DMS 273 treated with DMSO at 0.1 percent for 48 hours (cell line): ENCODE measurements around the gene HTR7.
"Not testable (repeated sequence)": the region's sequence is repeated elsewhere in the genome, so short reads cannot be mapped to it uniquely, and the experiment has no call there.

Experiments
- DNase-seq: peaks from one replicate; lab custom pipeline; 2025; lab: John Stamatoyannopoulos, UW

The HTR7 gene

GRCh38 chr10:90858461-90858968, 676 bp upstream of the HTR7 start:
- DNase-seq = no peak

GRCh38 chr10:90856964-90857634, 740 bp downstream of the HTR7 start:
- DNase-seq = no peak

GRCh38 chr10:90856261-90856660, 1.6 kb downstream of the HTR7 start:
- DNase-seq = no peak

GRCh38 chr10:90855126-90855525, 2.7 kb downstream of the HTR7 start:
- no peak for DNase-seq

- DNase-seq = no peak
Observed at GRCh38 chr10:90849956-90850749, 7.7 kb downstream of the HTR7 start.

GRCh38 chr10:90847436-90847835, 10.4 kb downstream of the HTR7 start:
- no peak for DNase-seq

- DNase-seq = no peak
Observed at GRCh38 chr10:90846746-90847145, 11.1 kb downstream of the HTR7 start.

- DNase-seq = no peak
Observed at GRCh38 chr10:90845726-90846125, 12.1 kb downstream of the HTR7 start.

- DNase-seq = no peak
Observed at GRCh38 chr10:90842725-90843124, 15.1 kb downstream of the HTR7 start.

- DNase-seq = no peak
Observed at GRCh38 chr10:90837486-90837885, 20.4 kb downstream of the HTR7 start.

- DNase-seq = no peak
Observed at GRCh38 chr10:90834326-90834725, 23.5 kb downstream of the HTR7 start.

- DNase-seq = no peak
Observed at GRCh38 chr10:90832111-90832510, 25.7 kb downstream of the HTR7 start.

GRCh38 chr10:90822508-90822907, 35.3 kb downstream of the HTR7 start:
- DNase-seq = no peak

GRCh38 chr10:90821864-90822263, 36.0 kb downstream of the HTR7 start:
- DNase-seq = not testable (repeated sequence)

GRCh38 chr10:90819911-90820310, 37.9 kb downstream of the HTR7 start:
- DNase-seq = no peak

GRCh38 chr10:90818736-90819135, 39.1 kb downstream of the HTR7 start:
- no peak for DNase-seq

- no peak for DNase-seq
Observed at GRCh38 chr10:90817128-90817889, 40.5 kb downstream of the HTR7 start.

GRCh38 chr10:90816466-90816865, 41.4 kb downstream of the HTR7 start:
- DNase-seq = no peak

GRCh38 chr10:90813594-90814365, 44.1 kb downstream of the HTR7 start:
- DNase-seq = no peak

- DNase-seq = not testable (repeated sequence)
Observed at GRCh38 chr10:90807106-90807505, 50.7 kb downstream of the HTR7 start.

GRCh38 chr10:90806677-90807076, 51.2 kb downstream of the HTR7 start:
- no peak for DNase-seq

GRCh38 chr10:90805206-90805605, 52.6 kb downstream of the HTR7 start:
- DNase-seq = no peak
